ENCODE measurements around the gene DDIT4. TPM values are rescaled to one million over a fixed set of nuclear protein-coding genes. Genes with fewer than 3 reads are reported as not detected.
A peak's percentile ranks its signal among the peaks of the same experiment; 100 is the strongest.

Gene DDIT4
- total and polyA plus RNA-seq, 9 of the 15 experiments (the other 6 are each of a cell fraction or from before 2014, with no cell fraction given): 8.2 to 675 (median 159) TPM

GRCh38 chr10:72254813-72255568, 18.7 kb upstream of the DDIT4 start (continued):
- TF ChIP-seq, protein P1, sequence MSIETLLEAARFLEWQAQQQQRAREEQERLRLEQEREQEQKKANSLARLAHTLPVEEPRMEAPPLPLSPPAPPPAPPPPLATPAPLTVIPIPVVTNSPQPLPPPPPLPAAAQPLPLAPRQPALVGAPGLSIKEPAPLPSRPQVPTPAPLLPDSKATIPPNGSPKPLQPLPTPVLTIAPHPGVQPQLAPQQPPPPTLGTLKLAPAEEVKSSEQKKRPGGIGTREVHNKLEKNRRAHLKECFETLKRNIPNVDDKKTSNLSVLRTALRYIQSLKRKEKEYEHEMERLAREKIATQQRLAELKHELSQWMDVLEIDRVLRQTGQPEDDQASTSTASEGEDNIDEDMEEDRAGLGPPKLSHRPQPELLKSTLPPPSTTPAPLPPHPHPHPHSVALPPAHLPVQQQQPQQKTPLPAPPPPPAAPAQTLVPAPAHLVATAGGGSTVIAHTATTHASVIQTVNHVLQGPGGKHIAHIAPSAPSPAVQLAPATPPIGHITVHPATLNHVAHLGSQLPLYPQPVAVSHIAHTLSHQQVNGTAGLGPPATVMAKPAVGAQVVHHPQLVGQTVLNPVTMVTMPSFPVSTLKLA (conservative IDR thresholded peaks at IDR 0.05): peak in 1 of 2 experiments; percentile 50; a peak in 2 of 4 replicates
- TF ChIP-seq, protein P2, sequence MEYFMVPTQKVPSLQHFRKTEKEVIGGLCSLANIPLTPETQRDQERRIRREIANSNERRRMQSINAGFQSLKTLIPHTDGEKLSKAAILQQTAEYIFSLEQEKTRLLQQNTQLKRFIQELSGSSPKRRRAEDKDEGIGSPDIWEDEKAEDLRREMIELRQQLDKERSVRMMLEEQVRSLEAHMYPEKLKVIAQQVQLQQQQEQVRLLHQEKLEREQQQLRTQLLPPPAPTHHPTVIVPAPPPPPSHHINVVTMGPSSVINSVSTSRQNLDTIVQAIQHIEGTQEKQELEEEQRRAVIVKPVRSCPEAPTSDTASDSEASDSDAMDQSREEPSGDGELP (CRISPR knock-in tag; IDR thresholded peaks at IDR 0.05; ENCODE audit: borderline replicate concordance): 0 out of 2 replicates have a peak, but pooled peaks have one; percentile 35
- TF ChIP-seq ETV6 (IDR thresholded peaks at IDR 0.05; ENCODE audit: borderline replicate concordance in 1 of 2, low read depth in 2 of 2, low read length in 1 of 2) (no peak), ETV6 (CRISPR knock-in tag; IDR thresholded peaks at IDR 0.05; ENCODE audit: borderline replicate concordance) (no peak), PBX2 (CRISPR knock-in tag; IDR thresholded peaks at IDR 0.05; ENCODE audit: low read depth) (no peak), PBX2 (tag; conservative IDR thresholded peaks at IDR 0.05; ENCODE audit: low read depth) (0 out of 2 replicates have a peak, but pooled peaks have one; percentile 3), KAT8 (IDR thresholded peaks at IDR 0.05; ENCODE audit: low read depth) (no peak), PURB (CRISPR knock-in tag; IDR thresholded peaks at IDR 0.05; ENCODE audit: low read depth) (no peak), SP1 (CRISPR knock-in tag; IDR thresholded peaks at IDR 0.05) (peak; percentile 65; the same call in 1 of the 2 replicates), NBN (IDR thresholded peaks at IDR 0.05; ENCODE audit: low read depth) (peak; percentile 76; the same call in 1 of the 2 replicates), TAF7 (tag; IDR thresholded peaks at IDR 0.05) (0 out of 2 replicates have a peak, but pooled peaks have one; percentile 15), ZNF263 (CRISPR knock-in tag; IDR thresholded peaks at IDR 0.05; ENCODE audit: borderline replicate concordance) (peak; percentile 43; the same call in 1 of the 2 replicates), PTBP1 (IDR thresholded peaks at IDR 0.05; ENCODE audit: low read depth, low read length) (no peak), ZNF253 (CRISPR knock-in tag; conservative IDR thresholded peaks at IDR 0.05) (no peak), FOXP4 (CRISPR knock-in tag; IDR thresholded peaks at IDR 0.05; ENCODE audit: borderline replicate concordance) (no peak), ZNF655 (CRISPR knock-in tag; IDR thresholded peaks at IDR 0.05) (no peak), PTRF (tag; IDR thresholded peaks at IDR 0.05) (no peak), FOS (IDR thresholded peaks at IDR 0.05; ENCODE audit: extremely low read depth, insufficient read length) (no peak)
